ENCODE results near the gene PRMT2. TPM values are rescaled to one million over a fixed set of nuclear protein-coding genes. Genes with fewer than 3 reads are reported as not detected.
"Not testable (repeated sequence)": the region's sequence is repeated elsewhere in the genome, so short reads cannot be mapped to it uniquely, and the experiment has no call there.

The PRMT2 gene
- total RNA-seq, 1 donor from 2014 or later = 96.6 TPM

GRCh38 chr21:46681593-46681992 is 46.1 kb downstream of the PRMT2 start:
- not testable (repeated sequence) for H3K9ac ChIP-seq (ENCODE audit: low read depth in 1 of 3, low read length in 3 of 3); H3K36me3 ChIP-seq (ENCODE audit: control insufficient read depth in 3 of 3, insufficient read depth in 3 of 3, low read length in 3 of 3); H3K27me3 ChIP-seq (ENCODE audit: control insufficient read depth in 3 of 3, insufficient read depth in 3 of 3, low read length in 3 of 3); H3K4me1 ChIP-seq (ENCODE audit: control insufficient read depth in 3 of 3, insufficient read depth in 3 of 3, low read length in 3 of 3); H3K27ac ChIP-seq (ENCODE audit: low read depth, low read length); H3K4me3 ChIP-seq (ENCODE audit: low read length in 3 of 3); H3K9me3 ChIP-seq (ENCODE audit: control insufficient read depth in 3 of 3, low read length in 3 of 3)

GRCh38 chr21:46698652-46699051 is 63.2 kb downstream of the PRMT2 start:
- H3K4me3 ChIP-seq (ENCODE audit: low read length in 3 of 3); H3K27ac ChIP-seq (ENCODE audit: low read depth, low read length); H3K4me1 ChIP-seq (ENCODE audit: control insufficient read depth in 3 of 3, insufficient read depth in 3 of 3, low read length in 3 of 3); H3K9me3 ChIP-seq (ENCODE audit: control insufficient read depth in 3 of 3, low read length in 3 of 3); H3K27me3 ChIP-seq (ENCODE audit: control insufficient read depth in 3 of 3, insufficient read depth in 3 of 3, low read length in 3 of 3); H3K36me3 ChIP-seq (ENCODE audit: control insufficient read depth in 3 of 3, insufficient read depth in 3 of 3, low read length in 3 of 3); H3K9ac ChIP-seq (ENCODE audit: low read depth in 1 of 3, low read length in 3 of 3): not testable (repeated sequence)

GRCh38 chr21:46699104-46699503 is 63.6 kb downstream of the PRMT2 start:
- not testable (repeated sequence) for H3K9me3 ChIP-seq (ENCODE audit: control insufficient read depth in 3 of 3, low read length in 3 of 3); H3K27me3 ChIP-seq (ENCODE audit: control insufficient read depth in 3 of 3, insufficient read depth in 3 of 3, low read length in 3 of 3); H3K4me1 ChIP-seq (ENCODE audit: control insufficient read depth in 3 of 3, insufficient read depth in 3 of 3, low read length in 3 of 3); H3K9ac ChIP-seq (ENCODE audit: low read depth in 1 of 3, low read length in 3 of 3); H3K27ac ChIP-seq (ENCODE audit: low read depth, low read length); H3K36me3 ChIP-seq (ENCODE audit: control insufficient read depth in 3 of 3, insufficient read depth in 3 of 3, low read length in 3 of 3); H3K4me3 ChIP-seq (ENCODE audit: low read length in 3 of 3)

Other genes with a start within 250 kb of the PRMT2 start
- 23.5 TPM for gene DIP2A, start 176.8 kb upstream of the PRMT2 start, total RNA-seq
- gene S100B, start 30.6 kb upstream of the PRMT2 start, total RNA-seq = 25.6 TPM

Measured in skeletal muscle tissue (tissue), 4 donors.